Activated naive CD8-positive, alpha-beta T cell treated with anti-CD3 and anti-CD28 coated beads, Interleukin-2, amount 50 U/mL, for 16 hours (primary cell): Measurements from ENCODE around the gene ATP2B2.

ENCODE experiments used
- DNase-seq: peaks from one replicate; pipeline ENCODE4 v3.0.0-alpha.2; 2020; ENCODE audit warnings: low read depth, low spot score

The ATP2B2 gene

GRCh38 chr3:10347648-10348403 lies 157.6 kb downstream of the ATP2B2 start:
- no peak for DNase-seq

- no peak for DNase-seq
Measured at GRCh38 chr3:10345911-10346310, 159.5 kb downstream of the ATP2B2 start.

GRCh38 chr3:10344944-10345575 lies 160.3 kb downstream of the ATP2B2 start:
- no peak for DNase-seq

GRCh38 chr3:10344147-10344943 lies 161.0 kb downstream of the ATP2B2 start:
- peak; percentile 27 for DNase-seq

- no peak for DNase-seq
Measured at GRCh38 chr3:10343526-10343925, 161.9 kb downstream of the ATP2B2 start.

GRCh38 chr3:10342781-10343180 lies 162.6 kb downstream of the ATP2B2 start:
- DNase-seq: no peak

DNA sequence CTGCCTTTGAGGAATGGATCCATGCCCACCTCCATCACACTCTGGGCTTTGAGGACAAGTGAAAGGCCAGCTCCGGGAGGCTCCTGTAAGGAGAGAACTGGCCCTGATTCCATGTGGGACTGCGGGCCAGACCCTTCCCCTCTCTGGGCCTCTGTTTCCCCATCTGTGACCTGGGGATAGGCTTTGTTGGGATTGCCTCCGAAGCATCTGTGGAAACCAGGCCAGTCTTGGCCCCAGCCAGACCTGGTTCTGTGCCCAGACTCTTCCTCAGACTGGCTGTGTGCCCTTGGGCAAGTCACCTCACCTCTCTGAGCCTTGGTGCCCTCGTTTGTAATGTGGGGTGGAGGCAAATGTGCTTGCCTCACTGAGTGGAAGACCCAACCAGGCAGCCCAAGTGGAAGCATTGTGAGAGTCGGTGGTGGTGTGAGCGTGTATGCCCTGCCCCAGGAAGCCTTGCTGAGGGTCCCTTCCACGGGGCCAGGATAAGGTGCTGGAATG lies 163.4 kb downstream of the ATP2B2 start:
- DNase-seq: no peak

DNA sequence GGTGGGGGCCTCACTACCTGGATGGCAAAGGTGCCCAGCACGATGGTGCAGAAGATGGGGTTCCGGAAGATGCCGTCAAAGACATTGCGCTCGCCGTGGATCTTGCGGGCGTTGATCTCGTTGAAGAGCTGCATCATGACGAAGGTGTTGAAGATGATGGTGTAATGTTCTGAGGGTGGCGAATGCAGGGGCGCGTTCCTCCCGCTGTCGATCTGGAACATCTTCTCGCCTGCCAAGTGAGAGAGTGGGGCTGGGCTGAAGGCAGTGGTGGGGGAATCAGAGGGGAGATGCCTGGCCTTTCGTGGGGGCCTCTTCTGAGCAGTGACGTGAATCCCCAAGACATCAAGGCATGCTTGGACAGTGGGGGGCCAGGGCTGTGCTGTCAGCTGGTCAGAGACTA lies 164.9 kb downstream of the ATP2B2 start:
- DNase-seq: no peak

DNA sequence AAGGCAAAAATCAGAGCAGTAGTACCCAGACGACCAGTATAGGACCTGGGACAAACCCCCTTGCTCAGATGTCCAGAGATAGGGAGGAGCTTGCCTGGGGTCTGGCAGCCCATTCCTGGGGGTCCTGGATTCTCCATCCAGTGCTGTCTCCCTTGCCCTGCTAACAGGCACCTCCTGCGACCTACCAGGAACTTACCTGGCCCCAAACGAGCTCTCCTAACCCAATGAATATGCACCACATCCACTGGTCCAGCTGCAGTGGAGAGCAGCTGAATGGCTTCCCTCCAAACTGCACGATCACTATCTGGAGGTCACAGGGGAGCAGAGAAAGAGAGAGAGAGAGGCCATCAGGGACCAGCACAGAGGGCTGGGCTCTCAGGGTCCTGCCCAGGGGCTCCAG lies 165.3 kb downstream of the ATP2B2 start:
- DNase-seq: no peak

DNA sequence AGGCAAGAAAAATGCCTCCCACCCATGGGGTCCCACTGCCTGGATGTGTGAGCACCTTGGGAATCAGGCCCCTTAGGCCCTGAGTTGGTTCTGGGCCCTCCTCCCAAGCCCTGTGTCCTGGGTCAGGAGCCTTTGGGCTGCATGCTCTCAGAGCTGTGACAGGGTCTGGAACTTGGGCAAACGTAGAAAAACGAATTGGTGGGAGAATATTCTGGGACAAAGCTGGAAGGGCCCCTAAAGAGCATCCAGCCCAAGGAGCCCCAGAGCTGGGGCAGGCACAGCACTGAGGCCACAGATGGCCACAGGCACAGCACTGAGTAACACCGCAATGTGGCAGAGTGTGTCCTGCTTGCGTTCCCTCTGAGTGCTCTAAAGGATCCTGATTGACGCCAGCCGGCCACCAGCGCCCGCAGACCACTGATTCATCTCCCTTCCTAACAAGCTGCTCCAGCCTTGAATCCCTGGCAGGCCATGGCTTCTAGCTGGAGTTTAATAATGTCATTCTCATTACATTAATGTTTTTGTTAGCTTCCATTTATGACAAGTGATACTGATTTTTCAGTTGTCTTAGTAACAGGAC lies 165.9 kb downstream of the ATP2B2 start:
- DNase-seq: no peak

GRCh38 chr3:10338591-10339353 lies 166.6 kb downstream of the ATP2B2 start:
- no peak for DNase-seq

GRCh38 chr3:10338164-10338470 lies 167.3 kb downstream of the ATP2B2 start:
- DNase-seq: no peak

DNA sequence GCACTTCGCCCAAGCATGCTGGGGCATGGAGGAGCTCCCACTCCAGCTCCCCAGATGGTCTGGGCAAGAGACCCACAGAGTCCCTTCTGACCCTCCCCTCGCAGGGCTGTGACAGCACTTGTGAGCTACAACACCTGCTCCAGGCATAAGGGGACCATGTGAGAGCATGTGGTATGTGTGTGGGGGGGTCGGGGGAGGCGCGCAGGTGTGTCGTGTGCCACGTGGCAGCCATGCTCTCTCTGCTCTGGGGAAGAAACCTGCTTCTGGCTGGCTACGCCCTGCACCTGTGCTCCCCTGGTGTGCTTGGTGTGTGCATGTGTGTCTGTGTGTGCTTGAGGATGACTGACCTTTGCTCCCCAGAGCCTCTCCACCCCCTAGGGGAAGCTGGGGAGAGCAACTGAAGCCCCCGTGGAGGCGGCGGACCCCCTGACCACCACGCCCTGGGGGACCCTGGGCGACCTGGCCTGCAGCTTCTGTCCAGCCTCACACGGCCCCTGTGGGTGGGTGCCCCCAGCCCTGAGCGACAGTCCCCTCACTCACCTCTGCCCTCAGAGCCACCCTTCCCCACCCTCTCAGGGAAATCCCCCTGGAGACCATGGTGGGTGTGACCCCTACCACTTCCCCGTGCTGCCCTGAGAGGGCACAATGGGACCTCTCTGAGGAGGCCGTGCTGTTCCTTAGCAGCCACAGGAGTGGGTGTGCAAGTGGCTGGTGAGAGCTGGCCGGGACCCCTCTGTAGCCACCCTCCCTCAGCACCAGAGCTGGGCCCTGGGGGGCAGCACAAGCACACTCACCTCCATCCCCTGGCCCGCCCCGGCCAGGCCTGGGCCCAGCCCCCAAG lies 167.8 kb downstream of the ATP2B2 start:
- no peak for DNase-seq

DNA sequence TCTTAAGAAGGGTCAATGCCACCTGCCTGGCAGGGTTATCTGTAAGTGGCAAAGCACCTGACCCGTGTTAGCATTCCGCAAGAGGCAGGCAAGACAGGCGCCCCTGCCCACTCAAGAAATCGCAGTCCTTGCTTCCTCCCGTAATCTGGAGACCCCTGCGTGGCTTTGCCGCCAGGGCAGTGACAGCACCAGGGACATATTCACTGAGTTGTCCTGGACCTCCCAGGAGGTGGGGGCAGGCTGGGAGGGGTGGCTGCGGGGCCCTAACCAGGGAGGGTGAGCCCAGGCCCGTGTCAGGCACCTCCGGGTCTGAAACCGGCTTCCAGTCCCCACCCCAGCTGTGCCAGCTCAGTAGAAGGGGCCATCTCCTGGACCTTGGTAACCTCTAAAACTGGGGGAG lies 168.6 kb downstream of the ATP2B2 start:
- no peak for DNase-seq

GRCh38 chr3:10335871-10336622 lies 169.3 kb downstream of the ATP2B2 start:
- DNase-seq: no peak

DNA sequence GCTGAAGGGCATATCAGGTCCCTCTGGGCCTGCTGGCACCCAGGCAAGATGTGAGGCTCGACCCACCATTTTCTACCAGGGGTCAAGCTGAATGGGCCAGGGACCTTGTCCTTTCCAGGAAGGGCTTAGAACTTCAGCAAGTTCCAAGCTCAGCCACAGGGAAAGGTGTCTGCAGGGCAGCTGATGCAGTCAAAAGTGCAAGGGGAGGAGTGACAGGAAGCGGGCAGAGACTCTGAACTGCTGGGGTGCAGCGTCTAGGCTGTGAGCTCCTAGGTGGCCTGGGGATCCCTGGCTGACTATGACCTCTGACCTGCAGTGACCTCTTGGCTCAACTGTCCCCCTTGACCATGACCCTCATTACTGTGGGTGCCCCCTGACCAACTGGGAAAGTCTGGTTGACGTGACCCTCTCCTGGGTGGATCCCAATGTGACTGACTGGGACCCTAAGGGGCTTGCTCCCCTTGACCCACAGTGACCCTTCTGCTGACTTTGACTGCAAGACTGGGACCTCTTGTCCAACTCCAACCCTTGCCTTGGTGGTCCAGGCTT lies 170.1 kb downstream of the ATP2B2 start:
- DNase-seq: no peak

- no peak for DNase-seq
Measured at GRCh38 chr3:10334459-10334858, 170.9 kb downstream of the ATP2B2 start.

DNA sequence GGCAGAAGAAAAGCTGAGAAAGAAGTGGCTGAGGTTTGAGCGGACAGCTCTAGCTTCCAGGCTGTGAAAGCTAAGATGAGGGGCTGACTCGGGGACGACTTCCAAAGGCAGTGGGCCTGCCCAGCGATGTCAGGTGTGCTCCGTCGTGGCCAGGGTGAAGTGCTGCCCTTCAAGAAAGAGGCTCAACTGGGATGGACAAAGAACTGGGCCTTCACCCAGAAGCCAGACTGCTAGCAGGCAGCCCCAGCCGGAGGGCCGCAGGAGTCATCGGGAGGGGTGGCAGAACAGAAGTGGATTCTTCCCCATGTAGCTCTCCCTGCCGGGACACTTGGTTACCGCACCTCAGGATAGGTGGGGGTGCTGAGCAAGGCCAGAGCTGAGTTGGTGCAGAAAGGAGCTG lies 171.3 kb downstream of the ATP2B2 start:
- DNase-seq: no peak

GRCh38 chr3:10333349-10333650 lies 172.1 kb downstream of the ATP2B2 start:
- no peak for DNase-seq
